H4 (cell line): ENCODE data around the gene VTA1. TPM values are rescaled to one million over a fixed set of nuclear protein-coding genes. Genes with fewer than 3 reads are reported as not detected.

Experiments used
- DNase-seq: peaks from one replicate; pipeline ENCODE4 v3.0.0-alpha.2; 2015; ENCODE audit warnings: low spot score
- total RNA-seq: library from RNA; depleted of rRNA; stranded (reverse); fragments of >200 nt; shearing (Covaris generic); gene quantifications from 2 replicates; pipeline ENCODE4 v1.2.3, GENCODE V29; 2014; rRNA removed

VTA1 gene
- total RNA-seq, 1 experiment from 2014 or later: 66.7 TPM

DNA sequence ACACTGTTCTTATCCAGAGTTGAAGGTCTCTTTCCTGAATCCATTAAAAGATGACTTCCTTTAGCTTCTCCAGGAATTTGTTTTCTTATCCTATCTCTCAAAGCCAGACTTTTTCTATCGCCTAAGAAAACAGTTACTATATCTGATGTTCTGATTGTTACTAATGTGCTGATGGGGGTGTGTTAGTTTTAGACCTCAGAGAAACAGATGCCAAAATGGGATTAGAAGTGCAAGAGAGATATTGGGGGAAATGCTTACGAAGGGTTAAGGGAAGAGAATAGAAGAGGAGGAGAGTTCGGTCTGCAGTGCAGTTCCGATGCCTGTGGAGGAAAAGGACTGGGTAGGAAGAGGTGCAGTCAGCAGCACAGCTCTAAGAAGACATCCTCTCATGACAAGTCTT lies 119.0 kb downstream of the VTA1 start:
- no peak for DNase-seq

DNA sequence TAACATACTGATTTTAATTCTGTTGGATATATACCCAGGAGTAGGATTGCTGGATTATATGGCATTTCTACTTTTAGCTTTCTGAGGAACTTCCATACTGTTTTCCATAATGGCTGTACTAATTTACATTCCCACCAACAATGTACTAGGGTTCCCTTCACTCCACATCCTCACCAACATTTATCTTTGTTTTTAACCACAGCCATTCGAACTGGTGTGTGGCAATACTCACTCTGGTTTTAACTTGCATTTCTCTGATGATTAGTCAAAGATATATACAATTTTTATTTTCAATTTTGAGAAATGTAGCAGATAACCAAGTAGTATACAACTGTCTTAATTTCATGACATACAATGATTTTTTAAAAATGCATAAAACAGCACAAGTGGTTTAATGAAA lies 124.4 kb downstream of the VTA1 start:
- no peak for DNase-seq

Other genes with a start within 250 kb of the VTA1 start
- not detected in 2 replicates for gene GJE1, start 14.3 kb upstream of the VTA1 start, total RNA-seq
- gene NMBR, start 141 bp upstream of the VTA1 start, total RNA-seq: not detected in 2 replicates
- 0.49 and 0.68 TPM in 2 replicates for gene ADGRG6, start 154.7 kb downstream of the VTA1 start, total RNA-seq